ENCODE measurements around the gene TMED10. TPM values are rescaled to one million over a fixed set of nuclear protein-coding genes. Genes with fewer than 3 reads are reported as not detected.
A peak's percentile ranks its signal among the peaks of the same experiment; 100 is the strongest.
"Not testable (repeated sequence)": the region's sequence is repeated elsewhere in the genome, so short reads cannot be mapped to it uniquely, and the experiment has no call there.

TMED10 gene
- total RNA-seq, 4 donors from 2014 or later, result 289 to 559 (median 388) TPM

DNA sequence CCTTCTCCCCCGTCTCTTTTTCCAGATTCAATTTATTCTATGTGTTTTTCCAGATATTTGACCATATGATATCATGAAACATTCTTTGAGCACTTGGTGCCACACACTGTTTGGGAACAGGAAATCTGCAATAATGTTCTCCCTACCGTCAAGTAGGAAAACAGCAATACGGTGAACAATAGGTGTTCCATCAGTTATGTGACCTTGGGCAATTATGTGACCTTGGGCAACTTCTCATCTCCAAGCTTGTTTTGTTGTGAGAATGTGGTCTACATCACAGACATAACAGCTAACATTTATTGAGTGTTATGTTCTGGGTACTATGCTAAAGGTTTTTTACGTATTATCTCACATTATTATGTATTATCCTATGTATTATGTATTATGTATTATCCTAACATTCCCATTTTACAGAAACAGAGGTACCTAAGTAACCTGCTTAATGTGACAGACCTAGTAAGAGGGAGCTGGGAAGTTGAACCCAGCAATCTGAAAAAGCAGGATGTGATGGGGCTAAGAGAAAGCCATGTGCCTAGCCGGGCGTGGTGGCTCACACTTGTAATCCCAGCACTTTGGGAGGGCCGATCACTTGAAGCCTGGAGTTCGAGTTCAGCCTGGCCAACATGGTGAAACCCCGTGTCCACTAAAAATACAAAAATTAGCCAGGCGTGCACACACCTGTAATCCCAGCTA is 48.4 kb downstream of the TMED10 start:
- peaks cover 22 to 28% of the 10 kb centered on the region in 2 donors for H3K4me1 ChIP-seq
- DNase-seq, result peak in 1 of 2 donors; percentile 8
- WGBS, 2 donors, result 60 to 69% methylated on average over 10 of the region's 10 CpGs
- H3K4me3 ChIP-seq (replicated peaks in 1 of 3), result peak overlapping the region in 2 of 3 donors; percentile 70 to 71
- no peaks in the 10 kb centered on the region for H3K27me3 ChIP-seq
- TF ChIP-seq, protein P1, sequence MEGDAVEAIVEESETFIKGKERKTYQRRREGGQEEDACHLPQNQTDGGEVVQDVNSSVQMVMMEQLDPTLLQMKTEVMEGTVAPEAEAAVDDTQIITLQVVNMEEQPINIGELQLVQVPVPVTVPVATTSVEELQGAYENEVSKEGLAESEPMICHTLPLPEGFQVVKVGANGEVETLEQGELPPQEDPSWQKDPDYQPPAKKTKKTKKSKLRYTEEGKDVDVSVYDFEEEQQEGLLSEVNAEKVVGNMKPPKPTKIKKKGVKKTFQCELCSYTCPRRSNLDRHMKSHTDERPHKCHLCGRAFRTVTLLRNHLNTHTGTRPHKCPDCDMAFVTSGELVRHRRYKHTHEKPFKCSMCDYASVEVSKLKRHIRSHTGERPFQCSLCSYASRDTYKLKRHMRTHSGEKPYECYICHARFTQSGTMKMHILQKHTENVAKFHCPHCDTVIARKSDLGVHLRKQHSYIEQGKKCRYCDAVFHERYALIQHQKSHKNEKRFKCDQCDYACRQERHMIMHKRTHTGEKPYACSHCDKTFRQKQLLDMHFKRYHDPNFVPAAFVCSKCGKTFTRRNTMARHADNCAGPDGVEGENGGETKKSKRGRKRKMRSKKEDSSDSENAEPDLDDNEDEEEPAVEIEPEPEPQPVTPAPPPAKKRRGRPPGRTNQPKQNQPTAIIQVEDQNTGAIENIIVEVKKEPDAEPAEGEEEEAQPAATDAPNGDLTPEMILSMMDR (IDR thresholded peaks at IDR 0.05), result no peak
- no peak for TF ChIP-seq POLR2A (IDR thresholded peaks at IDR 0.05)
- intact Hi-C loops (cut with DNase I), result no loop called here
- H3K36me3 ChIP-seq, result no peaks in the 10 kb centered on the region
- peak overlapping the region in 2 of 3 donors; percentile 93 to 95 for H3K27ac ChIP-seq
- no peaks in the 10 kb centered on the region for H3K9me3 ChIP-seq

DNA sequence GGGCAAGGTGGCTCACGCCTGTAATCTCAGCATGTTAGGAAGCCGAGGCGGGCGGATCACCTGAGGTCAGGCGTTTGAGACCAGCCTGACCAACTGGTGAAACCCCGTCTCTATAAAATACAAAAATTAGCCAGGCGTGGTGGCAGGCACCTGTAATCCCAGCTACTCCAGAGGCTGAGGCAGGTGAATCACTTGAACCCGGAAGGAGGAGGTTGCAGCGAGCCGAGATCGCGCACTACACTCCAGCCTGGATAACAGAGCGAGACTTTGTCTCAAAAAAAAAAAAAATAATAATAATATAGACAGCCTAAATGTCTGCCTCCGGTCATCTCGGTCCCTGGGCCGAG is 49.0 kb downstream of the TMED10 start:
- H3K36me3 ChIP-seq; H3K27me3 ChIP-seq; intact Hi-C loops (cut with DNase I); H3K9me3 ChIP-seq: not testable (repeated sequence)
- Histone ChIP-seq H3K4me3 (replicated peaks in 1 of 3) (peak overlapping the region; percentile 70 to 83 (median 71)), H3K4me1 (peaks cover 22 to 28% of the 10 kb centered on the region in 2 donors), H3K27ac (peak overlapping the region; percentile 90 to 95 (median 93))
- 16 to 18% methylated on average over 16 of the region's 16 CpGs for WGBS, 2 donors
- peak; percentile 17 to 26 for DNase-seq

DNA sequence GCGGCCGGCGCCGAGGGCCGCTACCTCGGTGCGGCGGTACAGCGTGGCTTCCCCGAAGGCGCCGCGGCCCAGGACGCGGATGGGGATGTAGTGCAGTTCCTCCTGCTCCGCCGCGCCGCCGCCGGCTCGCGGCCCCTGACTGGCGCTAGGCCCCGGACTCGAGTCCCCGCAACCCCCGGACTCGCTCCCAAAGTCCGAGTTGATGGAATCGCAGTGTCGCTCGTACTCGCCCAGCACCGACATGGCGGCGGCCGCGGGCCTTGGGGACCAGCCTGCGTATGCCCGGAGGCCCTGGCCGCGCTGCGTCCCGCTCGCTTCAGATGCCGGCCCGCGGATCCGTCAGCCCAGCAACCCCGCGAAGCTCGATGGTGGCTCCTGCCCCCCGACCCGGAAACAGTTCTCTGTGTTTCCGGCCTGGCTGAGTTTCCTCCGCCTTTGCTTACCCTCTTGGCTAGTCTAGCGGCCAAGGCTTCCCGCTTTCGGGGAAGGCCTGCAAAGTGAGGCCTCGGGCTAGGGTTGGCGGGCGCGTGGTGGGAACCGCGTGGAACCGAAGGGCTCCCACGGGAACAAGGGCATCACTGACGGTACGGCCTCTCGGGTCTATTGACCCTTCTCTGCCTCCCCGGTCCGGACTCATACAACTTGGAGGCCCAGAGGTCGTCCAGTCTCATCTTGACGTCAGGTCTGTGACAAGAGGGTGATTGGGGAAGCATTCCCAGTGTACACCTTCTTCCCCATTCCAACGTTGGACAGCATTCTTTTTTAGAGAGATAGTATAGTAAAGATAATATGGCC is 49.5 kb downstream of the TMED10 start, which contains the start of gene NEK9:
Gene NEK9, minus strand, starts transcription at position 370 of the 795 bp plus-strand sequence. Its CDS starts 127 bp downstream, at position 243.
- no peaks in the 10 kb centered on the region for H3K9me3 ChIP-seq
- peak within 1 kb of the TSS; percentile 70 to 83 (median 71) for H3K4me3 ChIP-seq (replicated peaks in 1 of 3)
- peak in 1 of 2 donors; percentile 80 for TF ChIP-seq POLR2A (IDR thresholded peaks at IDR 0.05)
- TF ChIP-seq, protein P1 (IDR thresholded peaks at IDR 0.05), result peak in 1 of 6 experiments; percentile 17
- DNase-seq, result peak; percentile 90 to 91
- WGBS, 2 donors, result 0 to 2% methylated on average over 26 to 30 of the region's 76 CpGs
- H3K27ac ChIP-seq, result peak within 1 kb of the TSS; percentile 90 to 95 (median 93)
- H3K4me1 ChIP-seq, result peaks cover 22 to 28% of the 10 kb centered on the region in 2 donors
- intact Hi-C loops (cut with DNase I), result no loop called here
- H3K36me3 ChIP-seq, result no peaks in the 10 kb centered on the region
- no peaks in the 10 kb centered on the region for H3K27me3 ChIP-seq

DNA sequence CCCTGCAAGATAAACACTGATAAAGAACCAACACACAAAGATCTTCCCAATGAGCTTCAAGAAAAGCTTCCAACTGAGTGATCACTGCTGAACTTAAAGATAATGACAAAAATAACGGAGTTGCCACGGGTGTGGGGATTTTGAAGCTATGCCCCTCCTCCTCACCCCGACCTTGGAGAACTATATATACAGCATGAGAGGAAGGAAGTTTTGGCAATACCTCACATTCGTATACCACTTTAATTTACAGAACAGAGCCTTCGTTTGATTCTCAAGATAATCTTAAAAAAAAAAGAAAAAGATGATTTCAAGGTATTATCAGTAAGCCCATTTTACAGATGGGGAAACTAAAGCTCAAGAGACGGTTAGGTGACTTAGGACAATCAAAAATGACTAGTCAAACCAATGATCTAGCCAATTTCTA is 50.3 kb downstream of the TMED10 start:
- intact Hi-C loops (cut with DNase I), result no loop called here
- TF ChIP-seq POLR2A (IDR thresholded peaks at IDR 0.05), result no peak
- TF ChIP-seq, protein P1 (IDR thresholded peaks at IDR 0.05), result no peak

DNA sequence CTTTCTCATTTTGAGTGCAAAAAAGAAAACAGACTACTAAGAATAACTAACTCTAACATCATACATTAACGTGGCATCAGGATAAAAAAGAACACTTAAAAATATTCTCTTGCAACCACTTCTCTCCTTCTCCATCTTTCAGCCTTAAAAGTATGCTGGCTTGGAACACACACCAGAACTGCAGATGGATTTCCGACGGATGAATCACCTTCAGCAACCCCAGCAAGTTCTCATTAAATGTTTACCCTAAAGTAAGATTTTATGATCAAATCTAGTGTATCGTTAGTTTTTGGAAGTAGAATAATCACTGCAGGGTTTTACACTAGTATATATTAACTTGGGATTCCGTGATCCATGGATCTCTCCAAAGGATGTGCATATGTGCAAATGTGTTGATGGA is 50.8 kb downstream of the TMED10 start:
- H3K9me3 ChIP-seq, result no peaks in the 10 kb centered on the region
- WGBS, 2 donors, result 76 to 78% methylated on average over 5 of the region's 5 CpGs
- peaks cover 22 to 28% of the 10 kb centered on the region in 2 donors for H3K4me1 ChIP-seq
- TF ChIP-seq, protein P1 (IDR thresholded peaks at IDR 0.05), result no peak
- TF ChIP-seq POLR2A (IDR thresholded peaks at IDR 0.05), result no peak
- intact Hi-C loops (cut with DNase I), result no loop called here
- peak overlapping the region in 1 of 3 donors; percentile 71 for H3K4me3 ChIP-seq (replicated peaks in 1 of 3)
- no peaks in the 10 kb centered on the region for H3K36me3 ChIP-seq
- H3K27me3 ChIP-seq, result no peaks in the 10 kb centered on the region
- peak overlapping the region in 1 of 3 donors; percentile 95 for H3K27ac ChIP-seq
- no peak for DNase-seq

More for the DNA sequence above, 50.3 kb downstream of the TMED10 start:
- peaks cover 22 to 28% of the 10 kb centered on the region in 2 donors for H3K4me1 ChIP-seq
- peak overlapping the region in 2 of 3 donors; percentile 93 to 95 for H3K27ac ChIP-seq
- no peaks in the 10 kb centered on the region for H3K9me3 ChIP-seq
- no peak for DNase-seq
- no peaks in the 10 kb centered on the region for H3K27me3 ChIP-seq
- H3K36me3 ChIP-seq, result no peaks in the 10 kb centered on the region
- WGBS, 2 donors, result 1 to 5% methylated on average over 6 of the region's 6 CpGs
- H3K4me3 ChIP-seq (replicated peaks in 1 of 3), result peak overlapping the region; percentile 70 to 83 (median 71)
